Measurements from ENCODE around the gene SDSL.

Gene SDSL

GRCh38 chr12:113422886-113423669 lies 898 bp downstream of the SDSL start:
- DNase-seq, result no peak

- DNase-seq, result no peak
Observed at GRCh38 chr12:113424456-113424855, 2.3 kb downstream of the SDSL start.

- DNase-seq, result peak; percentile 32
Observed at GRCh38 chr12:113424915-113425823, 3.0 kb downstream of the SDSL start.

GRCh38 chr12:113425960-113426453 lies 3.8 kb downstream of the SDSL start:
- no peak for DNase-seq

- no peak for DNase-seq
Observed at GRCh38 chr12:113427882-113428281, 5.7 kb downstream of the SDSL start.

GRCh38 chr12:113428482-113428881 lies 6.3 kb downstream of the SDSL start:
- no peak for DNase-seq

- no peak for DNase-seq
Observed at GRCh38 chr12:113432986-113433385, 10.8 kb downstream of the SDSL start.

GRCh38 chr12:113435367-113435766 lies 13.2 kb downstream of the SDSL start:
- DNase-seq, result no peak

- DNase-seq, result no peak
Observed at GRCh38 chr12:113436586-113436985, 14.4 kb downstream of the SDSL start.

- no peak for DNase-seq
Observed at GRCh38 chr12:113436993-113437728, 15.0 kb downstream of the SDSL start.

- DNase-seq, result no peak
Observed at GRCh38 chr12:113437729-113438100, 15.5 kb downstream of the SDSL start.

- DNase-seq, result no peak
Observed at GRCh38 chr12:113438523-113439300, 16.5 kb downstream of the SDSL start.

- DNase-seq, result no peak
Observed at GRCh38 chr12:113439301-113439597, 17.1 kb downstream of the SDSL start.

GRCh38 chr12:113439606-113440030 lies 17.4 kb downstream of the SDSL start:
- no peak for DNase-seq

GRCh38 chr12:113440336-113440735 lies 18.2 kb downstream of the SDSL start:
- no peak for DNase-seq

GRCh38 chr12:113440947-113441782 lies 19.0 kb downstream of the SDSL start:
- DNase-seq, result no peak

GRCh38 chr12:113443030-113443539 lies 20.9 kb downstream of the SDSL start:
- no peak for DNase-seq

GRCh38 chr12:113445544-113446171 lies 23.5 kb downstream of the SDSL start:
- DNase-seq, result no peak

GRCh38 chr12:113448873-113449272 lies 26.7 kb downstream of the SDSL start:
- no peak for DNase-seq

- DNase-seq, result no peak
Observed at GRCh38 chr12:113449299-113449698, 27.1 kb downstream of the SDSL start.

GRCh38 chr12:113449839-113450238 lies 27.7 kb downstream of the SDSL start:
- DNase-seq, result no peak

All from NCI-H226 (cell line).